Measurements from ENCODE around the gene RIPK3. TPM values are rescaled to one million over a fixed set of nuclear protein-coding genes. Genes with fewer than 3 reads are reported as not detected.
"Not testable (repeated sequence)": the region's sequence is repeated elsewhere in the genome, so short reads cannot be mapped to it uniquely, and the experiment has no call there.

Gene RIPK3
- total RNA-seq, 2 experiments from 2014 or later: 5.9 to 6.5 TPM

DNA sequence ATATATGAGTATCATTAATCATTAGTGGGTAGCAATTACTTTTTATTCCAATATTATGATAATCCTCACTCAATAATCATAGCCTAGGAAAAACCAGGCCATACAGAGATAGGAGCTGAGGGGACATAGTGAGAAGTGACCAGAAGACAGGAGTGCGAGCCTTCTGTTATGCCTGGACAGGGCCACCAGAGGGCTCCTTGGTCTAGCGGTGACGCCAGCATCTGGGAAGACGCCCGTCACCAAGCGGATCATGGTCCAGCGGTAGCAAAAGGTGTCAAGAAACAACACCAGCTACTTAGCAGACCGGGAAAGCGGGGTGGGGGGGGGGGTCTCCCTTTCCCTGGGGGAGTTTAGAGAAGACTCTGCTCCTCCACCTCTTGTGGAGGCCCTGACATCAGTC, 11.9 kb downstream of the RIPK3 start:
- CTCF ChIA-PET: interaction anchor here (1.1 to 8.8 kb wide), 8 partner anchors 10 to 114 kb away, joined by 3 to 138 read pairs (median 8); partner anchors contain the start of genes CIDEB, LTB4R and LTB4R2
- H3K9me3 Mint-ChIP-seq; H3K27ac Mint-ChIP-seq; intact Hi-C loops (cut with micrococcal nuclease); ATAC-seq; H3K36me3 Mint-ChIP-seq (ENCODE audit: low read depth); H3K4me3 Mint-ChIP-seq: not testable (repeated sequence)
- TF ChIP-seq, protein P1, sequence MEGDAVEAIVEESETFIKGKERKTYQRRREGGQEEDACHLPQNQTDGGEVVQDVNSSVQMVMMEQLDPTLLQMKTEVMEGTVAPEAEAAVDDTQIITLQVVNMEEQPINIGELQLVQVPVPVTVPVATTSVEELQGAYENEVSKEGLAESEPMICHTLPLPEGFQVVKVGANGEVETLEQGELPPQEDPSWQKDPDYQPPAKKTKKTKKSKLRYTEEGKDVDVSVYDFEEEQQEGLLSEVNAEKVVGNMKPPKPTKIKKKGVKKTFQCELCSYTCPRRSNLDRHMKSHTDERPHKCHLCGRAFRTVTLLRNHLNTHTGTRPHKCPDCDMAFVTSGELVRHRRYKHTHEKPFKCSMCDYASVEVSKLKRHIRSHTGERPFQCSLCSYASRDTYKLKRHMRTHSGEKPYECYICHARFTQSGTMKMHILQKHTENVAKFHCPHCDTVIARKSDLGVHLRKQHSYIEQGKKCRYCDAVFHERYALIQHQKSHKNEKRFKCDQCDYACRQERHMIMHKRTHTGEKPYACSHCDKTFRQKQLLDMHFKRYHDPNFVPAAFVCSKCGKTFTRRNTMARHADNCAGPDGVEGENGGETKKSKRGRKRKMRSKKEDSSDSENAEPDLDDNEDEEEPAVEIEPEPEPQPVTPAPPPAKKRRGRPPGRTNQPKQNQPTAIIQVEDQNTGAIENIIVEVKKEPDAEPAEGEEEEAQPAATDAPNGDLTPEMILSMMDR (IDR thresholded peaks at IDR 0.05): peak; percentile 49
- DNase-seq: peak; percentile 42
- Mint-ChIP-seq H3K27me3 (peaks cover 12% of the 10 kb centered on the region), H3K4me1 (ENCODE audit: low read depth) (peaks cover 34% of the 10 kb centered on the region)
- POLR2A ChIA-PET: interaction anchor here (0.6 kb wide), 1 partner anchor 38 kb away, joined by 3 read pairs; no protein-coding TSS in a partner anchor

DNA sequence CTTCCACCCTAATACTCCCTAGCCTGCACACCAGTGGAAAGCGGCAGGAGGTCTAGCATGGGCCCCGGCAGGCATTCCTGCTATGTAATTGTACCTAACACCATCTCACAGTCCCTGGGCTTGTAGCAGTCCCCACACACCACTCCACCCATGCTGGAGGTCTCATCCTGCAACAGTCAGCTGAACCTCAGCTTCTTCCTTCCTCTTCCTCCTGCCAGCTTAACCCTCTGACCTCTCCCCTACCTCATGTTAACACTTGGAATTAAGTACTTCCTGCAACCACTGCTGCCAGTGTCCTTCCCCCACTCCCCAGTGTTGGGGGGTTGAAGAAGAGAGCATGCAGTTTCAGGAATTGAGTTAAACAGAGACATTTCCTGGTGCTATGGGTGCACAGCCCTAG, 12.5 kb downstream of the RIPK3 start:
- Mint-ChIP-seq H3K9me3 (no peaks in the 10 kb centered on the region), H3K4me3 (no peak overlapping the region), H3K36me3 (ENCODE audit: low read depth) (no peaks in the 10 kb centered on the region), H3K4me1 (ENCODE audit: low read depth) (peaks cover 32% of the 10 kb centered on the region), H3K27me3 (peaks cover 8% of the 10 kb centered on the region), H3K27ac (no peak overlapping the region)
- no peak for ATAC-seq
- CTCF ChIA-PET: interaction anchor here (1.1 to 8.8 kb wide), 8 partner anchors 9 to 114 kb away, joined by 3 to 138 read pairs (median 8); partner anchors contain the start of genes CIDEB, LTB4R and LTB4R2
- intact Hi-C loops (cut with micrococcal nuclease): no loop called here
- DNase-seq: no peak
- POLR2A ChIA-PET: interaction anchor here (0.6 kb wide), 1 partner anchor 37 kb away, joined by 3 read pairs; no protein-coding TSS in a partner anchor
- TF ChIP-seq, protein P1 (IDR thresholded peaks at IDR 0.05): no peak

DNA sequence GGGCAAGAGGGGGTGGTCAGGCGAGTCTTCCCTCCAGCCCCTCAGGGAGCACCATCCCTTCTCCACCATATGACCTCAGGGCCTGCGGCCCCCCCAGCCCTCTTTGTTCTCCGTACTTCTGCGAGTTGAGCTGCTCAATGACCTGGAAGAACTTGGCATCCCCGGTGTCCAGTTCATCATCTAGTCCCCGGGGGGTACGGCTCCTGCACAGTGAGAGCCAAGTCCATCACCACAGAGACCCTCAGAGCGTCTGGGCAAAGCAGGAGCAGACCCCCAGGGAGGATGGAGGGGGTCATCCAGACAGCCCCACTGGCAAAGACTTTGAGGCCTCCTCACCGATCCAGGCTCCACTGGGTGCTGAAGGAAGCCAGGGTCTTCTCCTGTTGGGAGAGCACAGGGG, 13.8 kb downstream of the RIPK3 start:
- CTCF ChIA-PET: interaction anchor here (1.2 to 4.8 kb wide), 2 partner anchors 16 to 106 kb away, joined by 4 to 42 read pairs; no protein-coding TSS in a partner anchor
- Mint-ChIP-seq H3K9me3 (no peaks in the 10 kb centered on the region), H3K4me1 (ENCODE audit: low read depth) (peaks cover 25% of the 10 kb centered on the region), H3K27ac (no peak overlapping the region), H3K27me3 (peaks cover 4% of the 10 kb centered on the region), H3K36me3 (ENCODE audit: low read depth) (no peaks in the 10 kb centered on the region), H3K4me3 (no peak overlapping the region)
- ATAC-seq: no peak
- DNase-seq: no peak
- intact Hi-C loops (cut with micrococcal nuclease): no loop called here
- POLR2A ChIA-PET: interaction anchor here (1.5 to 2.1 kb wide), 2 partner anchors 13 to 14 kb away, joined by 3 to 9 read pairs; partner anchors contain the start of gene RIPK3
- TF ChIP-seq, protein P1 (IDR thresholded peaks at IDR 0.05): no peak

DNA sequence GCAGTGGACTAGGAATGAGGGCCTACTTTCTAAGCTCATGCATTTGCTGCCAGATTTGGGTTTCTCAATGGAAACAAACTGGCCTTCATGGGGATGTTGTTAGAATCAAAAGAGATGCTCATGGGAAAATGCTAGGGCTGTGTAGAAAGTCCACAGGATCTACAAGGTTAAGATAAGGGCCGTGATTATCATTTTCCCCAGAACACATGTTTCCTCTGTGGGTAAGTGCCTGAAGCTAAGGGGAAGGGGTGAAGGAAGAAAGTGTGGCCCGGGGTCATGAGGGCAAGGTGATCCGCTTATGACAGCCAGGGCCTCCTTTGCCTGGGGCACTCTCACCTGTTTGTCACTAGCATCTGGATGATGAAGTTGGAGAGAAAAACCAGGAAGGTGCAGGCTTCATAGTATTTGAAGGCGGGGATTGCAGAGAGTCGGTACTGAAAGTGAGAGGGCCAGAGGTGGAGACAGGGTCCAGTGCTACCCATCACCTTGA, 14.7 kb downstream of the RIPK3 start:
- intact Hi-C loops (cut with micrococcal nuclease): no loop called here
- Mint-ChIP-seq H3K36me3 (ENCODE audit: low read depth) (no peaks in the 10 kb centered on the region), H3K4me3 (no peak overlapping the region), H3K27ac (no peak overlapping the region), H3K4me1 (ENCODE audit: low read depth) (peaks cover 25% of the 10 kb centered on the region), H3K9me3 (no peaks in the 10 kb centered on the region), H3K27me3 (no peaks in the 10 kb centered on the region)
- ChIA-PET POLR2A (interaction anchor here (0.8 to 2.1 kb wide), 5 partner anchors 8 to 105 kb away, joined by 3 to 9 read pairs (median 4); partner anchors contain the start of genes KHNYN and RIPK3), CTCF (interaction anchor here (1.1 to 10.2 kb wide), 6 partner anchors 8 to 112 kb away, joined by 3 to 88 read pairs (median 8); partner anchors contain the start of genes ADCY4 and CIDEB)
- no peak for DNase-seq
- no peak for ATAC-seq
- TF ChIP-seq, protein P1 (IDR thresholded peaks at IDR 0.05): no peak

DNA sequence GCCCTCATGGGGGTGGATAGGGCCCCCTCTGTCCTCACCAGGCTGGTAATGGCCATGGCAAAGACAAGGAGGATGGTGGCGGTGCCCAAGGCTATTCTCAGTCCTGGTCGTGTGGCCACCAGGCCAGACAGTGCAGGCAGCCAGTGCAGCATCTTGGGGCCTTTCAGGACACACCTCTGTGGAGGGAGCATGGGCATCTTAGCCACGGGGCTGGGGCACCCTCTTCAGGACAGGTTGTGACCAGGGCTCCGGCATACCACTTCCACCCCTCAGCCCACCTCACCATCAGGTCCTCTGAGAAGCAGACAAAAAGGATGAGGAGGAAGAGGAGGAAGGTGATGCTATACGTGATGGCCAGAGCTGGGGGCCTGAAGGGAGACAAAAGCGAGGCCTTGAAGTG, 15.8 kb downstream of the RIPK3 start:
- no peaks in the 10 kb centered on the region for H3K9me3 Mint-ChIP-seq
- ATAC-seq (no peak), DNase-seq (no peak)
- H3K4me1 Mint-ChIP-seq (ENCODE audit: low read depth): peaks cover 14% of the 10 kb centered on the region
- no peak overlapping the region for H3K4me3 Mint-ChIP-seq
- intact Hi-C loops (cut with micrococcal nuclease): no loop called here
- TF ChIP-seq, protein P1 (IDR thresholded peaks at IDR 0.05): no peak
- CTCF ChIA-PET: interaction anchor here (1.1 to 10.2 kb wide), 5 partner anchors 9 to 113 kb away, joined by 3 to 88 read pairs (median 10); partner anchors contain the start of genes ADCY4 and CIDEB
- H3K27ac Mint-ChIP-seq: no peak overlapping the region
- no peaks in the 10 kb centered on the region for H3K27me3 Mint-ChIP-seq
- POLR2A ChIA-PET: interaction anchor here (1.2 to 2.1 kb wide), 2 partner anchors 11 to 14 kb away, joined by 4 to 9 read pairs; partner anchors contain the start of gene LTB4R2
- no peaks in the 10 kb centered on the region for H3K36me3 Mint-ChIP-seq (ENCODE audit: low read depth)
